ENCODE results near the gene SLC10A7. TPM values are rescaled to one million over a fixed set of nuclear protein-coding genes. Genes with fewer than 3 reads are reported as not detected.

SLC10A7 gene
- total and polyA plus RNA-seq, 10 of the 15 experiments (the other 5 are each of a cell fraction or from before 2014, with no cell fraction given): 4.6 to 23.7 (median 15.6) TPM

GRCh38 chr4:146342600-146343192 lies 179.0 kb downstream of the SLC10A7 start:
- ChIA-PET CTCF (interaction anchor here (0.7 to 15.2 kb wide), 39 partner anchors 11 to 1247 kb away, joined by 3 to 173 read pairs (median 4); partner anchors contain the start of gene SLC10A7), SMC1A (ENCODE audit: uncharacterized antibody, unreplicated experiment) (interaction anchor here (0.6 to 3.9 kb wide), 26 partner anchors 9 to 755 kb away, joined by 3 to 43 read pairs (median 4); no protein-coding TSS in a partner anchor), RAD21 (ENCODE audit: unreplicated experiment) (interaction anchor here (0.9 to 4.4 kb wide), 18 partner anchors 9 to 754 kb away, joined by 3 to 28 read pairs (median 4); partner anchors contain the start of gene SLC10A7), POLR2A (no interaction called here)
- Histone ChIP-seq H3K9me3 (replicated peaks; ENCODE audit: control insufficient read depth, insufficient read depth, low read length) (no peaks in the 10 kb centered on the region), H3K4me3 (no peak overlapping the region), H4K20me1 (ENCODE audit: control insufficient read depth, insufficient read depth) (no peaks in the 10 kb centered on the region; the same call in 1 of the 2 replicates), H2AFZ (ENCODE audit: control insufficient read depth, low read depth, low read length) (no peak overlapping the region), H3K4me1 (ENCODE audit: control insufficient read depth, insufficient read depth, low read length) (peaks cover 13% of the 10 kb centered on the region), H3K27me3 (replicated peaks in 1 of 2; ENCODE audit: control insufficient read depth in 2 of 2, insufficient read depth in 2 of 2, low read length in 1 of 2) (no peaks in the 10 kb centered on the region), H3K9ac (ENCODE audit: control insufficient read depth, insufficient read depth, low read length) (no peak overlapping the region), H3K79me2 (ENCODE audit: control insufficient read depth, insufficient read depth, low read length) (no peaks in the 10 kb centered on the region), H3K27ac (ENCODE audit: control insufficient read depth, insufficient read depth) (no peak overlapping the region), H3K4me2 (ENCODE audit: control insufficient read depth, insufficient read depth) (no peak overlapping the region), H3K36me3 (ENCODE audit: control insufficient read depth in 2 of 2, insufficient read depth in 2 of 2, low read length in 1 of 2) (no peaks in the 10 kb centered on the region)
- in situ Hi-C loops (cut with MboI): no loop called here
- FAIRE-seq (no peak), DNase-seq (ENCODE audit: low read depth, low spot score) (no peak), ATAC-seq (peak; percentile 44)
- no TSS peak for BruUV-seq (replicated peaks)
- intact Hi-C loops (cut with micrococcal nuclease; ENCODE audit: unreplicated experiment): loop anchor here (1.0 to 10.0 kb wide), 8 partner anchors 178 to 752 kb away; partner anchors contain the start of gene SLC10A7
- TF ChIP-seq RAD21 (IDR thresholded peaks at IDR 0.05; ENCODE audit: insufficient read depth, low read depth, low read length) (peak; percentile 85), SMC3 (IDR thresholded peaks at IDR 0.05; ENCODE audit: borderline replicate concordance, low read length) (peak; percentile 60; the same call in 1 of the 2 replicates), CTCF (IDR thresholded peaks at IDR 0.05 in 2 of 3, conservative IDR thresholded peaks at IDR 0.05 in 1 of 3; ENCODE audit: control insufficient read depth in 2 of 3, extremely low read depth in 1 of 3, insufficient read depth in 1 of 3, low read depth in 3 of 3, low read length in 3 of 3) (peak; percentile 34 to 55 (median 40); a peak in 4 of 6 replicates), POU2F2 (IDR thresholded peaks at IDR 0.05; ENCODE audit: borderline replicate concordance, low read depth, low read length) (0 out of 3 replicates have a peak, but pooled peaks have one; percentile 31)
- TF ChIP-seq, protein P1, sequence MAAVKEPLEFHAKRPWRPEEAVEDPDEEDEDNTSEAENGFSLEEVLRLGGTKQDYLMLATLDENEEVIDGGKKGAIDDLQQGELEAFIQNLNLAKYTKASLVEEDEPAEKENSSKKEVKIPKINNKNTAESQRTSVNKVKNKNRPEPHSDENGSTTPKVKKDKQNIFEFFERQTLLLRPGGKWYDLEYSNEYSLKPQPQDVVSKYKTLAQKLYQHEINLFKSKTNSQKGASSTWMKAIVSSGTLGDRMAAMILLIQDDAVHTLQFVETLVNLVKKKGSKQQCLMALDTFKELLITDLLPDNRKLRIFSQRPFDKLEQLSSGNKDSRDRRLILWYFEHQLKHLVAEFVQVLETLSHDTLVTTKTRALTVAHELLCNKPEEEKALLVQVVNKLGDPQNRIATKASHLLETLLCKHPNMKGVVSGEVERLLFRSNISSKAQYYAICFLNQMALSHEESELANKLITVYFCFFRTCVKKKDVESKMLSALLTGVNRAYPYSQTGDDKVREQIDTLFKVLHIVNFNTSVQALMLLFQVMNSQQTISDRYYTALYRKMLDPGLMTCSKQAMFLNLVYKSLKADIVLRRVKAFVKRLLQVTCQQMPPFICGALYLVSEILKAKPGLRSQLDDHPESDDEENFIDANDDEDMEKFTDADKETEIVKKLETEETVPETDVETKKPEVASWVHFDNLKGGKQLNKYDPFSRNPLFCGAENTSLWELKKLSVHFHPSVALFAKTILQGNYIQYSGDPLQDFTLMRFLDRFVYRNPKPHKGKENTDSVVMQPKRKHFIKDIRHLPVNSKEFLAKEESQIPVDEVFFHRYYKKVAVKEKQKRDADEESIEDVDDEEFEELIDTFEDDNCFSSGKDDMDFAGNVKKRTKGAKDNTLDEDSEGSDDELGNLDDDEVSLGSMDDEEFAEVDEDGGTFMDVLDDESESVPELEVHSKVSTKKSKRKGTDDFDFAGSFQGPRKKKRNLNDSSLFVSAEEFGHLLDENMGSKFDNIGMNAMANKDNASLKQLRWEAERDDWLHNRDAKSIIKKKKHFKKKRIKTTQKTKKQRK (IDR thresholded peaks at IDR 0.05; ENCODE audit: low read depth, low read length): no peak
- 93% methylated on average over 1 of the region's 1 CpG for WGBS (ENCODE audit: insufficient coverage, insufficient replicate concordance, low lambda C conversion rate, missing lambda C conversion rate)
